NCI-H748 treated with DMSO at 0.1 percent for 48 hours (cell line): Measurements from ENCODE around the gene ADAD2.
"Not testable (repeated sequence)": the region's sequence is repeated elsewhere in the genome, so short reads cannot be mapped to it uniquely, and the experiment has no call there.

ENCODE experiments used
- DNase-seq: peaks from one replicate; lab custom pipeline; 2025; lab: John Stamatoyannopoulos, UW

Gene ADAD2

DNA sequence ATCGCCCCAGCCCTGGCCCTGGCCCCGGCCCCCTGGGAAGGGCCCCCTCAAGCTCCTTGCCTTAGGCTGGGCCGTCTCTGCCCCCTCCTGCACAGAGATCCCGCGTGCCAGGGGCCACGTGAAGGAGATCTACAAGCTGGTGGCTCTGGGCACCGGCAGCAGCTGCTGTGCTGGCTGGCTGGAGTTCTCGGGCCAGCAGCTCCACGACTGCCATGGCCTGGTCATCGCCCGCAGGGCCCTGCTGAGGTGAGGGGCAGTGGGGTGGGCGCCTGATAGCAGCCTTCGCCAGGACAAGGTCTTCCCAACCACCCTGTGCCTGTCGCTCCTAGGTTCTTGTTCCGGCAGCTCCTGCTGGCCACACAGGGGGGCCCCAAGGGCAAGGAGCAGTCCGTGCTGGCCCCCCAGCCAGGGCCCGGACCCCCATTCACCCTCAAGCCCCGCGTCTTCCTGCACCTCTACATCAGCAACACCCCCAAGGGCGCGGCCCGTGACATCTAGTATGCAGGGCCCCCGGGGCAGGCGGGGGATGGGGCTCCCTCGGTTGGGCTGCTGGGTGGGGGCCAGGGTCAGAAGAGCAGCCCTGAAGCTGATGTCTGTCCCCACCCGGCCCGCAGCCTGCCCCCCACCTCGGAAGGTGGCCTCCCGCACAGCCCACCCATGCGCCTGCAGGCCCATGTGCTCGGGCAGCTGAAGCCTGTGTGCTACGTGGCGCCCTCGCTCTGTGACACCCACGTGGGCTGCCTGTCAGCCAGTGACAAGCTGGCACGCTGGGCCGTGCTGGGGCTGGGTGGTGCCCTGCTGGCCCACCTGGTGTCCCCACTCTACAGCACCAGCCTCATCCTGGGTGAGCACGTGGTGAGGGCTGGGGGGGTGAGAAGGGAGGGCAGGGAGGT is 4.5 kb downstream of the ADAD2 start:
- DNase-seq: no peak

DNA sequence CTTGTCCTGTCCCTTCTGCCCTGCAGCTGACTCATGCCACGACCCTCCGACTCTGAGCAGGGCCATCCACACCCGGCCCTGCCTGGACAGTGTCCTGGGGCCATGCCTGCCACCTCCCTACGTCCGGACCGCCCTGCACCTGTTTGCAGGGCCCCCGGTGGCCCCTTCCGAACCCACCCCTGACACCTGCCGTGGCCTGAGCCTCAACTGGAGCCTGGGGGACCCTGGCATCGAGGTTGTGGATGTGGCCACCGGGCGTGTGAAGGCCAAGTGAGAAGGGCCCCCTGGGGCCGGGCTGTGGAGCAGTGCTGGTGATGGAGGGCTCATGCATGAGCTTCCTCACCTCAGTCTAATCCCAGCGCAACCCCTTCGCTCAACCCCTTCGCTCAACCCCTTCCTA is 5.1 kb downstream of the ADAD2 start:
- DNase-seq: no peak

DNA sequence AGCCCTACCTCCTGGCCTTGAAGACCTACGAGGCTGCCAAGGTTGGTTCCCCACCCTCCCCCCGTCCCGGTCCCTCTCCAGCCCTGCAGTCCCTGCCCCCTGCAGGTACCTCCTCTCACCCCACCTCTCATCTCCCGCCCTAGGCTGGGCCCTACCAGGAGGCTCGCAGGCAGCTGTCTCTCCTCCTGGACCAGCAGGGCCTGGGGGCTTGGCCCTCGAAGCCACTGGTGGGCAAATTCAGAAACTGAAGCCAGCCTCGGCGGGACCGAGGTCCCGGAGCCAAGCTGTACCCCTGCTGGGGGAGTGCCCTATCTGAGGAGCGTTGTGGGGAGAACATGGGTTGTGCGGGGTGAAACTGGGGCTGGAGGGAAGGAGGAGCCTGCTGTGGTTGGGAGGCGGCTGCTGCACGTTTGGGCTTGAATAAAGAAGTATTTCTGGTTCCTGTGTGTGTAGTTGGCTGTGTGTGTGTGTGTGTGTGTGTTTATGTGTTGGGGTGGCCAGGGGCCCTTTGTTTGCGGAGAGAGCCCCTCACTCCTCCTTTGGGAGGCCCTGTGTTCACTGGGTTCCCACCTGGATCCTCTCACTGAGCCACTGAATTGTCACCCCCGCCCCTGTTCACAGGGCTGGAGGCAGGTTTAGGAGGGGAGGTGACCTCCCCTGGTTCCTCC is 5.9 kb downstream of the ADAD2 start:
- DNase-seq: no peak

DNA sequence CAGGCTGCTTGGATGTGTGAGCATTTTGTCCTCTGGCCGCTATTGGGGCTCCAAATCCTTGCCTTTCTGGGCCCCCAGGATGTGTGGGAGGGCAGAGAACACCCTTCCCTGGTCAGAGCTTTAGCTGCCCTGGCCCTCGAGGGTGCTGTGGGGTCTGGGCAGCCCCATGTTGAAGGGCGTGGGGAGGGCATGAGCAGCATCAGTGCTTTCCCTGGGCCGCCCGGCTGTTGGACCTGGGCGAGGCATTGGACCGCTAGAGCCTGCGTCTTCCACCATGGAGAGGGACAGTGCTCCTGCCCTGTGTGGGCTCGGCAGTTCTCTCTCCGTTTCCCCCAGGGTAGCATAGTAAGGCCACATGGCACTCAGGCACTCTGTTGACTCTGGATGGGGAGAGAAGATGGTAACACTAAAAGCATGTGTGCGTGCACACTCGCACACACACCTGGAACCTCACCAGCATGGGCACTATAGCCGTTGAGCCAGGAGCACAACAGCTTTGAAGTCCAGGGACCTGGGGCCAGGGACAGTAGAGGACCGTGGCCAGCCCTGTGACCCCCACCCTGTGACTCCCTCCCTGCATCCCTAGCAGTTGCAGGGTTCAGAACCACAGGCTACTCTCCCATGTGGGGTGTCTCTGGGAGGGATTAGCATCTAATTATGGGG is 6.6 kb downstream of the ADAD2 start:
- DNase-seq: no peak

DNA sequence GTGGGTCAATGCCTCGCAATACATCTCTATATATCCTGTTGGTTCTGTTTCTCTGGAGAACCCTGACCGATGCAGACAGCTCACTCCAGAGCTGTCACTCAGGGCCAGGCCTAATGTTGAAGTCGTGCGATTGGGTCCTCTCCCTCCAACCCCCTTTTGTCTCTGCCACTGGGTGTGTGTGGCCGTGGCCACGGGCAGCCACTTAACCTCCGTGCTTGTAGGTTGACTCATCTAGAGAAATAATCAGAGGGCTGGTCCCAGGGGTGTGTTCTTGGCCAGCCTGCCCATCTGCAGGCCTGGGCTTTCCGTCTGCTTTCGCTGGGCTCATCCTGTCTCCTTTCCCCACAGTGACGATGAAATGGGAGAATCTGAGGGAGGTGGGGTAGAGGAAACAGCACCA is 7.4 kb downstream of the ADAD2 start:
- no peak for DNase-seq

DNA sequence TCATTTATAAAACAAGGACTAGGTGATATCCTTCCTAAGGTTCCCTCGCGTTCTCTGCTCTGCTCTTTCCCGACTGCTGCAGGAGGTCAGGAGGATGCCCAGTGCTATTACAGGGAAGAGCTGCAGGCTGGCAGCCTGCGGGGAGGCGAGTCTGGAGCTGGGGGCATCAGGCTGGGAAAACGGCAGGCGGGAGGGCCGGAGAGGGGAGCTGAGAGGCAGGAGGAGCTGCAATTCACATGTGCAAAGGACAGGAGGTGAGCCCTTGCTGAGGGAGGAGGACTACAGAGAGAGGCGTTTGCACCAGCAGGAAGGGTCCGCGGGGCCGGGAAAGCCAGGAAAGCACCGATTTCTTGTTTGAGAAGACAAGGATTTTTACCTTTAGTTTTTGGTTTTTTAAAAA is 8.1 kb downstream of the ADAD2 start:
- no peak for DNase-seq

DNA sequence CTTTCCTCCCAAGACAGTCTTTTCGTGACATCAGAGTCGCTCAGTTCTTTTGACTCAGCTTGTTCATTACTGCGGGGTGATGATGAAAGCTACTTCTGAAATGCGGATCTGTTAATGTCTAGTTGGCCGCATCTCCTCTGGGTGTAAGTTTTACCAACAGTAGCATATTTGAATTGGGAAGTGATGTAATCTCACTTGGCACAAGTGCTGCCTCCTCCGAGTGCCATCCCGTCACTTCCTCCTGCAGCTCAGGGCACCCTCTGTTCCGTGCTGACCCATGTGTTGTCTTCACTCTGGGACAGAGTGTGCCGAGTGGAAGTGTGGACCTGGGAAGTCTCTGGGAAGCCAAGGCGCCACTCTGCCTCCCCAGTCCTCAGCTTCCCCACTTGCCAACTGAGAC is 8.9 kb downstream of the ADAD2 start:
- no peak for DNase-seq

DNA sequence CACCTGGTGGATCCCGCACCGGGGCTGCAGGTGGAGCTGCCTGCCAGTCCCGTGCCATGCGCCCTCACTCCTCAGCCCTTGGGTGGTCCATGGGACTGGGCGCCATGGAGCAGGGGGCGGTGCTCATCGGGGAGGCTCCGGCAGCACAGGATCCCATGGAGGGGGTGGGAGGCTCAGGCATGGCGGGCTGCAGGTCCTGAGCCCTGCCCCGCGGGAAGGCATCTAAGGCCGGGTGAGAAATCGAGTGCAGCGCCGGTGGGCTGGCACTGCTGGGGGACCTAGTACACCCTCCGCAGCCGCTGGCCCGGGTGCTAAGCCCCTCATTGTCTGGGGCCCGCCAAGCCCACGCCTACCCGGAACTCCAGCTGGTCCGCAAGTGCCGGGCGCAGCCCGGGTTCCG is 13.6 kb downstream of the ADAD2 start:
- DNase-seq: not testable (repeated sequence)

DNA sequence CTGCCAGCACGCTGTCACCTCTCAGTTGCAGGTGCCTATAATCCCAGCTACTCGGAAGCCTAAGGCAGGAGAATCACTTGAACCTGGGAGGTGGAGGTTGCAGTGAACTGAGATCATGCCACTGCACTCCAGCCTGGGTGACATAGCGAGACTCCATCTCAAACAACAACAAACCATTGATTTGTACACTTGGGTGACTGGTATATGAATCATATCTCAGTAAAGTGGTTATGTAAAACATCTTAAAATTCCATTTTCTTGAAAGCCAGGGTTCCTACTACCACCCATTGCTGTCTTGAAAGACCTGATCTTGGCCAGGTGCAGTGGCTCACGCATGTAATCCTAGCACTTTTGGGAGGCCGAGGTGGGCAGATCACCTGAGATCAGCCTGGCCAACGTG is 14.2 kb downstream of the ADAD2 start:
- not testable (repeated sequence) for DNase-seq

DNA sequence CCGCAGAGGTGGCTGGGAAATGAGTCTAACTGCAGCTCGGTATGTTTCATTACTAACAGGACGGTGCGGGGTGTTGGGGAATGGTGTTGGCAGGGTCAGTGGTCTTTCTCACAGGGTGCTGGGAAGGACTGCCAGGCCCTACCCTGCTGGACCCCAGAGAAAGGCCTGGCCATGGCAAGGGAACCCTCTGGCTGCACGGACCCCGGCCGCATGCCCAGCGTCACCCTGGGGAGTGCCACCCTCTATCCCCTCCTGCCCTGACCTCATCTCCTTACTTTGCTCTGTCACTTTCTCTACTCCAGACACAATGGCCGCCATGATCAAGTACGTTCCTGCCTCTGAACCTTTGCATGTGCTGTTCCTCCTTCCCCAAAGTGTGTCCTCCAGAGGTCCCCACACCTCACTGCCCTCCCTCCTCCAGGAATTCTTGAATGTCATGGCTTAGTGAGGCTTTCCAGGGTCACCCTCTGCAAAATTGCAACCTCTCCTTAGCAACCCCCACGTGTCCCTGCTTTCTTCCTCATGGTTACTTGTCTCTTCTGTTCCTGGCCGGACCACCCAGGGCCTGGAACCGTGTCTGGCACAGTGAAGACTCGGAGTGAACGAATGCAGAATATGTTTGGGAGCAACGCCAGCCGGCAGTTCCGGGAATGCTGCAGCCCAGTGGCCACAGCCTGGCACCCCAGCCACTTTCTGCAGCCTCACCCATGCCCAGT is 15.2 kb downstream of the ADAD2 start:
- no peak for DNase-seq

DNA sequence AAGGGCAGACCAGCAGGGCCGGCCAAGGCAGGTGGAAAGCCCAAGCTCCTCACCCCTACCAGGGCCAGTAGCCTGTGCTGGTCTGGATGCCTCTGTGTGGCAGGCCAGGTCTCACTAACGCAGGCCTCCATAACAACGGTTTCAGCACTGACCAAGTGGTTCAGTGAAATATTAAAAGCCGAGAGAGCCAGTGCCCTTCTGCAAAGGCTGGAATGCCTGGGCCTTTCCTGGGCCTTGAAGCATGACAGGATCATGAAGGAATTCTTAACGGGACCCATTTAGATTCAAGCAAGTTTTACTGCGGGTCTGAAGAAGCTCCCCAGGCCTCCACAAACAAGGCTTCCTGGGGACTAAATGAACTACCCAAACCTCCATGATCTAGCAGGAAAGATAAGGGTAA is 16.3 kb downstream of the ADAD2 start:
- DNase-seq: no peak

DNA sequence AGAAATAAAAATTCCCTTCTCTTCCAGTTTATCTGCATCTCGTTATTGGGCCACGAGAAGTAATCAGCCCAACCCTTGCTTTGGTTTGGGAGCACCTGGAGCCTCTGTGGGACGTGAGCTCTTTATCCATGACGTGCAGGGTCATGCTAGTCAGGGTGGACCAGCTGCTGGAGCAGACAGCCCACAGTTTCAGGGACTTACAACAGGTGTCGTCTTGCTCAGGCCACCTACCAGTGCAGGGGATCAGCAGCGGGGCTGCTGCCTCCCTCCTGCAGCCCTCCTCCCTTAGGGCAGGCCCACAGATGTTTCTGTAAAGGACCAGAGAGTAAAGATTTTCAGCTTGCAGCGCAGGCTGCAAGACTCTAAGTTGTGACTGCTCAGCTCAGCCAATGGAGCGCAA is 16.9 kb downstream of the ADAD2 start:
- no peak for DNase-seq

DNA sequence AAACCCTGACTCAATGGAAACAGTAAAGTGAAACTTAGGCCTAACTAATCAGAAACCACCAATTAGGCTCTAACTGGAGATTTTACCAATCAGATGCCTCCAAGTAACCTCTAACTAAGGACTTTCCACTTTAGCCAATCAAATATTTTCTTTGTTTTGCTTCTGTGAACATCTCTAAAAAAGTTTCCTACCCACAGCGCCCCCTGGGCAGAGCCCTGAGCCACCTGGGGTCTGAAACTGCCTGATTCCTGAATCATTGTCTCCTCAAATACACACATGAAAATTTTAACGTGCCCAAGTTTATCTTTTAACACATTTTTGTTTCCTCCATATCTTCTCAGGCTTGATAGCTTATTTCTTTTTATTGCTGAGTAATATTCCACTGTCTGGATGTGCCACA is 19.0 kb downstream of the ADAD2 start:
- DNase-seq: no peak

DNA sequence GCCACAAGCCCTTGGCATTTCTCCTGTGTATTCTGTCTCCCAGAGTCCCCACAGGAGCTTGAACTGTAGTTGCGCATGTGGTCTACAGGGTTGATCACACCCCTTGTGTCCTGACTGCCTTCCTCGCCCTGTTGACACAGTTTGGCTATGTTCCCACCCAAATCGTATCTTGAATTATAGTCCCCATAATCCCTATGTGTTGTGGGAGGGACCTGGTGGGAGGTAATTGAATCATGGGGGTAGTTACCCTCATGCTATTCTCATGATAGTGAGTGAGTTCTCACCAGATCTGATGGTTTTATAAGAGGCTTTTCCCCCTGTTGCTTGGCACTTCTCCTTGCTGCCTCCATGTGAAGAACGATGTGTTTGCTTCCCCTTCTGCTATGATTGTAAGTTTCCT is 21.2 kb downstream of the ADAD2 start:
- no peak for DNase-seq

DNA sequence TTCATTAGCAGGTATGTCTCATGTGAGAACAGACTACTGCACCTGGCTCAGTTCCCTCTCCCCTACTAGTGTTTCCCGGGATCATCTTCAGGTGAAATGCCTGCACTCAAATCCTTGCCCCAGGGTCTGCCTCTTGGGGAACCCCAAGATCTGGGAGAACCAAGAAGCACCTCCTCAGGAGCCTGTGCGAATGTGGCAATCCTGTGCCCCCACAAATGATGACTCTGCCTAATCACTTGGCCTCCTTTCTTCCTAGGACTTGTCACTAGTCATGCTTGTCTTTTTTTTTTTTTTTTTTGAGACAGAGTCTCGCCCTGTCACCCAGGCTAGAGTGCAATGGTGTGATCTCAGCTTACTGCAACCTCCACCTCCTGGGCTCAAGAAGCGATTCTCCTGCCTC is 21.7 kb downstream of the ADAD2 start:
- no peak for DNase-seq

DNA sequence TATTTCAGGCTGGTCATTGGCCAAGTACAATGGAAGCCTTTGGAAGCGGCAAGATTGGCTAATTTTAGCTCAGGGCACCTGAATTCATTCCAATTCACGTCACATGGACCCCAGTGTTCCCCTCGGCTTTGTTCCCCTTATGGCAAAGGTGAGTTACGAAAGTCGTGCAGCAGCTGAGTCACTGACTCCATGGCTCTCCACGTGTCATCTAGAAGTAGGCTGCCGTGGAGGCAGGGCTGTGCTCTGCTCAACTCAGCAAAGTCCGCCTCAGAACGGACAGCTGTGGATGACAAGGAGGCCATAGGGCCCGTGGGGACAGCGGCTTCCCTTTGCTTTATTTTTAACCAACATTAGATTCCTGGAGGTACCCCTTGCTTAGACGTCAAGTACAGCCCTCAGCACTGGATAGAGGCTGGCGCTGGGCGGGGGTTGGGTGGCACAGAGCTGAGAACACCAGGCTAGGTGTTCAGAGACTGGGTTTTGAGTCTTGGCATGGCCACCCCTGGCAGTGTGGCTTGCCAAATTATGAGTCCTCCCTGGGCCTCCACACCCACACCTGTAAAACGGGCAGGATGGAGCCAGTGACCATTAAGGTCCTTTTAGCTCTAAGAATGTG is 23.6 kb downstream of the ADAD2 start:
- no peak for DNase-seq

DNA sequence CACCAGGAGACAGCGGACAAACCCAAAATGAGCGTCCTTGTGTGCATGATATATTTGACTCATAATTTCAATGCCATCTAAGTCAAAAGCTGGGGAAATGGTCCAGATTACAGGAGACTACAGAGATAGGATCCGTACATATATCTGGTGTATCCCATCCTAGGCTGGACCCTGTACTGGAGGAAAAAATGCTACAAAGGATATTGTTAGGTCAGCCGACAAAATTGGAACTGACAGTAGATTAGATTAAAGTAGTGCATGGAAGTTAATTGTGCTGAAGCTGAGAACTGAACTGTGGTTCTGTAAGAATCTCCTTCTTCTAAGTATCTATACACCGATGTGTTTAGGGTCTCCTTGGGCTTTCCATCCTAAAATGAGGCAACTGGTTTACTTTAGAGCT is 24.6 kb downstream of the ADAD2 start:
- DNase-seq: no peak

DNA sequence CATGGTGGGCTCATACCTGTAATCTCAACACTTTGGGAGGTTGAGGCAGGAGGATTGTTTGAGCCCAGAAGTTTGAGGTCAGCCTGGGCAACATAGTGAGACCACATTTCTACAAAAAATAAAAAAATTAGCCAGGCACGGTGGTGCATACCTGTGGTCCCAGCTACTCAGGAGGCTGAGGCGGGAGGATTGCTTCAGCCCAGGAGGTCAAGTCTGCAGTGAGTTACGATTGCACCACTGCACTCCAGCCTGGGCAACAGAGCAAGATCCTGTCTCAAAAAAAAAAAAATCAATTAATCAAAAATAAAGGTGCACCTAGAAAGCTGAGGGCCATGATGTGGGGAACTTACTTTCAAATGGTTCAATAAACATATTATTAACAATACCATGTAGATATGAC is 25.2 kb downstream of the ADAD2 start:
- DNase-seq: not testable (repeated sequence)

DNA sequence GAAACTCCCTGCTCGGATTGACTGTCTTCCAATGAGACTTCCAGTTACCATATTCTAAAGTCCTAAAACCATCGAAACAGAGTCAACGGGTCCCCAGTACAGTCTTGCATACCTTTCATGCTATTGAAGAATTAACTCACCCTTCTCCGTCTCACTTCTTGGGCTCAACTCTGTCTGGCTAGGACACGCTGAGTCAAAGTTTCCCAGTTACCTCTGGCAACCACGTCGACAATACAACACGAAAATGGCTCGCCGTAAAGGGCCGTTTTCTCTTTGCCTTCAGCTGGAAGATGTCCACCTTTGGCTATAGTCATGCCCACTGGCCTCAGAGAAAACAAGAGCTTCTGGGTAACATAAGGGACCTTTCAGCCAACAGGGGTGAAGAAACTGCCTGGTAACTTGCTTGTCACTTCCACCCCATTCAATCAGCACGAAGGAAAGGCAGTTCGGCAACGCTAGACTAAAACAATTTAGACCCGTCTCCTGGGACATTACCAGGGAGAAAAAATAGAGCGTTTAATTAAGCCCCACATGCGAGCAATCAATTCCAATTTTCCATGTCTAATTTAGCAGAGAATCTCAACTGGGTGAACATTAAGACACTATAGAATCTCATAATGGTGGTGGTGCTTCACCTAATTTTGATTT is 27.3 kb downstream of the ADAD2 start:
- DNase-seq: no peak

DNA sequence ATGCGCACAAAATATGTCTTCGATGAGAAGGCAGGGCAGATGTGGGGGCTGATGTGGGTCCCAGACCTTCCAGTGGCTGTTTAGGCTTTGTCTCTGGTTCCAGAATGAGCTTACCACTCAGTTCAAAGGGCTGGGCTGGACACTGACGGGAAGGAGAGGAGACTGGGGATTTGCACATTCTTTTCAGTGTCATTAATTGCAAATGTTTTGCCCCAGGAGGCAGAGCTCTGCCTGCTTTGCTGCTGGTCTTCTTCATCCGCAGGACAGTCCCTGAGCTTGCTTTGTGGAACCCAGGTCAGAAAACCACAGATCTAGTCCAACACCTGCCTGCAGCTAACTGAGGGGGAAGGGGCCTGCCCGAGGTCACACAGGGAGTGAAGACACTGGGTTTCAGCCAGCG is 28.0 kb downstream of the ADAD2 start:
- DNase-seq: no peak

DNA sequence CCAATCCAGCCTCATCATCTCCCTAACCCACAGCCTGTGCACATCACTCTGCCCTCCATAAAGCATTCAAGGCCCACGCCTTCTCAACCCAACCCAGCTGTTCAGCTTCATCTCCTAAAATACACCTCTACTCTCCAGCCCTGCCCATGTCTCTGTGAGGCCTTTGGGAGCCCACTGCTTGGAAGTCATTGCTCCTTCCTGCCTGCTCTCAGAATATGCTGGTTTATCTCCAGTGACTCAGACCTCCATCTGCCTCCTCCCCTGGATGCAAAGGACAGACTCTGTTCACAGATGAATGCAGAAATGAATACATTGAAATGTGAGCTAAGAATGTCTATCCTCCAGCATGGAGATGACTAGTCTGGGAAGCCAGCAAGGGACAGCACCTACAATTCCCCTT is 29.9 kb downstream of the ADAD2 start:
- DNase-seq: no peak

DNA sequence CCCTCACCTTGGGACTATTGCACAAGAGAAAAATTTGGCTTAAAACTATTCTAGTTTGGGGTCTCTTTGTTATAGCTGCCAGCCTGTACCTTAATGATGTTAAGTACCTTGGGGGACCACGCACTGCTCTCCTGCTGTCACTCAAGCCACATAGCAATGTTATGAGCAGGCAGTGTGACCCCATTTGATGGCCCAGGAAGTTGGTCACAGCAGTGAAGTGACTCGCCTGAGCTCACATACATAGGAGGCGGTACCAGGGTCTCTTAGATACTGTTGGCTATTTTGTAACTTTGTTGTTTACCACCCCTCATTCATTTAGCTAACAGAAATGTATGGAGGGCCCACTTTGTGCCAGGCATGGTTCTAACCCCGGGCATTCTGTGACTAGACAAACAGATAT is 32.5 kb downstream of the ADAD2 start:
- no peak for DNase-seq
